Astrocyte (in vitro differentiated cells and primary cell): Measurements from ENCODE around the gene CD7. TPM values are rescaled to one million over a fixed set of nuclear protein-coding genes. Genes with fewer than 3 reads are reported as not detected.
A peak's percentile ranks its signal among the peaks of the same experiment; 100 is the strongest.

Experiments used
- DNase-seq: peaks from one replicate; pipeline ENCODE4 v3.0.0-alpha.2; 2010; ENCODE audit warnings: low read depth
- FAIRE-seq: peaks from 2 replicates; lab custom pipeline; 2011; peaks lifted over from hg19 to GRCh38; lab: Jason Lieb, UNC
- H2AFZ ChIP-seq: 2 replicates; pipeline ENCODE4 v1.6.0; 2012; ENCODE audit warnings: low read depth, low read length, inconsistent platforms
- H3K27ac ChIP-seq: 2 replicates; pipeline ENCODE4 v1.5.1; 2011; ENCODE audit warnings: low read depth, low read length, inconsistent platforms
- H3K27me3 ChIP-seq: 2 replicates; pipeline ENCODE4 v1.6.0; 2011; ENCODE audit warnings: low read length, inconsistent platforms; ENCODE audit not compliant: insufficient read depth
- H3K36me3 ChIP-seq: 2 replicates; pipeline ENCODE4 v1.5.1; 2011; ENCODE audit warnings: low read length, inconsistent platforms; ENCODE audit not compliant: insufficient read depth
- H3K4me1 ChIP-seq: 2 replicates; pipeline ENCODE4 v1.5.1; 2011; ENCODE audit warnings: low read length, inconsistent platforms; ENCODE audit not compliant: insufficient read depth
- H3K4me2 ChIP-seq: 2 replicates; pipeline ENCODE4 v1.6.0; 2012; ENCODE audit warnings: low read length, inconsistent platforms
- H3K4me3 ChIP-seq: 2 replicates; pipeline ENCODE4 v1.5.1; 2011; ENCODE audit warnings: low read depth, mild to moderate bottlenecking, low read length, inconsistent platforms; ENCODE audit not compliant: insufficient read depth
- H3K79me2 ChIP-seq: 2 replicates; pipeline ENCODE4 v1.6.0; 2012; ENCODE audit warnings: mild to moderate bottlenecking, low read length, inconsistent platforms; ENCODE audit not compliant: insufficient read depth
- H3K9ac ChIP-seq: 2 replicates; pipeline ENCODE4 v1.6.0; 2012; ENCODE audit warnings: mild to moderate bottlenecking, low read length, inconsistent platforms
- H3K9me3 ChIP-seq: 2 replicates; pipeline ENCODE4 v1.5.1; 2012; ENCODE audit warnings: low read depth, mild to moderate bottlenecking, low read length, inconsistent platforms; ENCODE audit not compliant: insufficient read depth
- H4K20me1 ChIP-seq: 2 replicates; pipeline ENCODE4 v1.6.0; 2012; ENCODE audit warnings: low read length, inconsistent platforms; ENCODE audit not compliant: insufficient read depth
- H3K27ac Mint-ChIP-seq: one replicate; pipeline ENCODE4 v1.8.0; 2021; ENCODE audit warnings: mild to moderate bottlenecking, mixed read lengths; ENCODE audit not compliant: unreplicated experiment
- H3K27me3 Mint-ChIP-seq: one replicate; pipeline ENCODE4 v1.8.0; 2021; ENCODE audit warnings: low read depth, mixed read lengths; ENCODE audit not compliant: unreplicated experiment
- H3K36me3 Mint-ChIP-seq: one replicate; pipeline ENCODE4 v1.8.0; 2021; ENCODE audit warnings: low read depth, mixed read lengths; ENCODE audit not compliant: unreplicated experiment
- H3K4me1 Mint-ChIP-seq: one replicate; pipeline ENCODE4 v1.8.0; 2021; ENCODE audit warnings: low read depth, mixed read lengths; ENCODE audit not compliant: unreplicated experiment
- H3K4me3 Mint-ChIP-seq: one replicate; pipeline ENCODE4 v1.8.0; 2021; ENCODE audit warnings: mild to moderate bottlenecking, moderate library complexity, mixed read lengths; ENCODE audit not compliant: unreplicated experiment
- H3K9me3 Mint-ChIP-seq: one replicate; pipeline ENCODE4 v1.8.0; 2021; ENCODE audit warnings: mild to moderate bottlenecking, mixed read lengths; ENCODE audit not compliant: unreplicated experiment
- CTCF ChIP-seq: IDR thresholded peaks from 2 replicates; pipeline ENCODE4 v1.5.1; 2011; ENCODE audit warnings: low read depth, mild to moderate bottlenecking, inconsistent platforms, low read length, moderate library complexity; ENCODE audit not compliant: insufficient read depth
- EZH2 ChIP-seq: IDR thresholded peaks from 2 replicates; pipeline ENCODE4 v1.6.1; 2012; ENCODE audit warnings: mild to moderate bottlenecking, low read length, inconsistent platforms; ENCODE audit not compliant: insufficient read depth
- total RNA-seq: library from RNA; stranded (reverse); gene quantifications from 2 replicates; pipeline ENCODE4 v1.2.1, GENCODE V29; 2021

Gene CD7
- total RNA-seq, 1 donor from 2014 or later, result 0.18 TPM

- Mint-ChIP-seq H3K27ac (no peak overlapping the region), H3K4me3 (peak overlapping the region; percentile 55), H3K4me1 (no peaks in the 10 kb centered on the region), H3K36me3 (peaks cover 6% of the 10 kb centered on the region), H3K27me3 (no peaks in the 10 kb centered on the region), H3K9me3 (no peaks in the 10 kb centered on the region)
- H3K9ac ChIP-seq, result no peak overlapping the region
- no peaks in the 10 kb centered on the region for H3K36me3 ChIP-seq
- H3K4me1 ChIP-seq, result peaks cover 11% of the 10 kb centered on the region
- TF ChIP-seq EZH2 (no peak), CTCF (no peak)
- peaks cover 13% of the 10 kb centered on the region for H3K79me2 ChIP-seq
- H2AFZ ChIP-seq, result no peak overlapping the region
- H3K27me3 ChIP-seq, result no peaks in the 10 kb centered on the region
- H3K27ac ChIP-seq, result no peak overlapping the region
- peaks cover 15% of the 10 kb centered on the region for H4K20me1 ChIP-seq
- no peak overlapping the region for H3K4me2 ChIP-seq
- no peak for DNase-seq
- no peaks in the 10 kb centered on the region for H3K9me3 ChIP-seq
- H3K4me3 ChIP-seq, result no peak overlapping the region
- FAIRE-seq, result no peak
These were observed 40.5 kb downstream of the CD7 start for GRCh38 chr17:82276938-82277337.

DNA sequence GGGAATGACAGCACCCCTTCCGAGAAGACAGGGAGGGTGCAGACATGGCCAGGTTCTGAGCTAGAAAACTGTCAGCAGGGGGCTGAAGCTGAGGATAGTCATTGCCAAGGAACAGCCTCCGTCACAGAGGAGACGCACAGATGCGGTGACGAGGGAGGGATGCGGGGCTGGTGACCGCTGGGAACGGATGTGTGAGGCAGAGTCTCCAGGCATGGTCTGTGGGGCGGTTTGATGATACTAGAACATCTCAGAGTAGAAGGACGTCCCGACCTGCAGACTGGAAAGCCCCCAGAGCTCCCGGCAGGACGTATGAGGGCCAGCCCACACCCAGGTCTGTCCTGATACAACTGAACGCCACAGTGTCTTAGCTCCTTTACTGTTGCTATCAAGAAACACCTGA lies 42.1 kb downstream of the CD7 start:
- Mint-ChIP-seq H3K27ac (no peak overlapping the region), H3K36me3 (peaks cover 17% of the 10 kb centered on the region), H3K27me3 (no peaks in the 10 kb centered on the region), H3K4me3 (peak overlapping the region; percentile 68), H3K4me1 (peaks cover 9% of the 10 kb centered on the region), H3K9me3 (no peaks in the 10 kb centered on the region)
- H3K4me3 ChIP-seq, result no peak overlapping the region
- no peak for DNase-seq
- no peak for TF ChIP-seq EZH2
- TF ChIP-seq CTCF, result no peak
- H4K20me1 ChIP-seq, result peaks cover 23% of the 10 kb centered on the region
- H3K4me2 ChIP-seq, result no peak overlapping the region
- H3K9me3 ChIP-seq, result no peaks in the 10 kb centered on the region
- no peak for FAIRE-seq
- H3K4me1 ChIP-seq, result peaks cover 13% of the 10 kb centered on the region
- no peak overlapping the region for H3K9ac ChIP-seq
- H3K79me2 ChIP-seq, result peaks cover 29% of the 10 kb centered on the region
- H3K36me3 ChIP-seq, result peaks cover 6% of the 10 kb centered on the region
- H3K27me3 ChIP-seq, result no peaks in the 10 kb centered on the region
- no peak overlapping the region for H2AFZ ChIP-seq
- H3K27ac ChIP-seq, result no peak overlapping the region

DNA sequence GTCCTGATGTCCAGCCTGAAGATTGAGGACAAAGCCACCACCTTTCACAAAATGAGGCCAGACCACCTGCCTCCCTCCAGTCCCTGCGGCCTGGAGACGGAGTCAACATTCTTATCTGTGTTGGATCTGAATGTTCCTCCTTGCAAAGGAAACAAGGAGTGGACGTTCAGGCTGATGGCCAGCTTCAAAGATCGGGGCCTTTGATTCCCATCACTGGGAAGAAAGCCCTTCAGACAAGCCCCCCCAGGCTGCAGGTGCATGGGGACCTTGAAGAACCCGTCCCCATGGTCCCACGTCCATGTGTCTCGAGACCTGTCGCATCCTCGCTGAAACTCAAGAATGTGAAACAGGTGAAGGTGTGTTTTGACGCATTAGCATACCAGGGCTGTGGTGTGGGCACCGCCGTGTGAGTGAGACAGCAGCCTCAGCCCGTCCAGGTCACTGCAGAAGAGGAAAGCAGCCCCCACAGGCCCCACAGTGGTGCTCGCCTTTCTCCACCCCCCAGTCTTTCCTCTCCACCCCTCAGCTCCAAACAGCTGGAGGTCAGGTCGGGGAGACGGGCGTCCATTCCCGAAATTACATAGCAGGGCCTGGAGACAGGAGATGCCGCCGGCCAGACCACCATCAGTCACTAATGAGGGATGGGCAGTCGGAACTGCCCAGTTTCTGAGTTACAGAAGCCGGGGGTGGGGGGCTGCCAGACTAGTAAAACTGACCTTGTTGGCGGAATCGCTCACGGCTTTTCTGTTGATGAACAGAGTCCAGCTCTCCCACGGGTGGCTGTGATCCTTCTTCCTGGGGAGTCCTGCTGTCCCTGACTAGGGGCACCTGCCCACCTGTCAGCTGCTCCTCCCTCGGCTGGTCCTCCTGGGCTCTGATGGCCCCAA lies 43.0 kb downstream of the CD7 start:
- FAIRE-seq (no peak), DNase-seq (no peak)
- H3K4me1 ChIP-seq, result peaks cover 15% of the 10 kb centered on the region
- peaks cover 6% of the 10 kb centered on the region for H3K36me3 ChIP-seq
- H3K4me3 ChIP-seq, result peak overlapping the region; percentile 63
- peaks cover 32% of the 10 kb centered on the region for H4K20me1 ChIP-seq
- H3K27ac ChIP-seq, result no peak overlapping the region
- TF ChIP-seq EZH2 (no peak), CTCF (no peak)
- peak overlapping the region; percentile 95 for H2AFZ ChIP-seq
- H3K79me2 ChIP-seq, result peaks cover 38% of the 10 kb centered on the region
- Mint-ChIP-seq H3K36me3 (peaks cover 19% of the 10 kb centered on the region), H3K4me3 (peak overlapping the region; percentile 71), H3K27me3 (no peaks in the 10 kb centered on the region), H3K9me3 (no peaks in the 10 kb centered on the region), H3K27ac (no peak overlapping the region), H3K4me1 (peaks cover 15% of the 10 kb centered on the region)
- no peaks in the 10 kb centered on the region for H3K27me3 ChIP-seq
- H3K9ac ChIP-seq, result peak overlapping the region; percentile 90
- H3K9me3 ChIP-seq, result no peaks in the 10 kb centered on the region
- peak overlapping the region; percentile 89 for H3K4me2 ChIP-seq
